K562 (cell line): Measurements from ENCODE around the gene RAI14. TPM values are rescaled to one million over a fixed set of nuclear protein-coding genes. Genes with fewer than 3 reads are reported as not detected.

ENCODE experiments used
- AFF1 ChIP-seq, 2 experiments: fragments of 450-650 bp; IDR thresholded peaks; 2 replicates each; pipeline ENCODE4 v1.6.1; 2018; ENCODE audit warnings: mild to moderate bottlenecking in 2 of 2, low read depth in 1 of 2; ENCODE audit not compliant: partially characterized antibody in 2 of 2
- CBX5 ChIP-seq: IDR thresholded peaks from 2 replicates; pipeline ENCODE4 v1.6.1; 2014; ENCODE audit warnings: low read depth, borderline replicate concordance
- CHD4 ChIP-seq: fragments of 200-600 bp; sonication (generic); IDR thresholded peaks from 3 replicates; pipeline ENCODE4 v1.6.1; 2012; ENCODE audit warnings: low read depth, mild to moderate bottlenecking, mixed read lengths, low read length, inconsistent platforms; ENCODE audit not compliant: insufficient read depth, insufficient replicate concordance, poor library complexity, severe bottlenecking
- CTBP1 ChIP-seq: fragments of 450-650 bp; IDR thresholded peaks from 2 replicates; pipeline ENCODE4 v1.6.1; 2016; ENCODE audit warnings: borderline replicate concordance
- ESRRB ChIP-seq: fragments of 250-450 bp; sonication (Bioruptor Pico); IDR thresholded peaks from 2 replicates; pipeline ENCODE4 v1.5.0; 2020; ENCODE audit warnings: mild to moderate bottlenecking, moderate library complexity, borderline replicate concordance
- ILF3 ChIP-seq: fragments of 450-650 bp; IDR thresholded peaks from 2 replicates; pipeline ENCODE4 v1.6.1; 2018; ENCODE audit warnings: antibody characterized with exemption, mild to moderate bottlenecking, moderate library complexity, borderline replicate concordance
- MIER1 ChIP-seq: fragments of 450-650 bp; IDR thresholded peaks from 2 replicates; pipeline ENCODE4 v1.6.1; 2016; ENCODE audit warnings: antibody characterized with exemption, mild to moderate bottlenecking, low read depth
- MTA1 ChIP-seq: fragments of 450-650 bp; IDR thresholded peaks from 2 replicates; pipeline ENCODE4 v1.6.1; 2017; ENCODE audit warnings: borderline replicate concordance
- OTX1 ChIP-seq: fragments of 450-650 bp; formaldehyde crosslinking; IDR thresholded peaks from 2 replicates; pipeline ENCODE4 v1.4.0; 2022; ENCODE audit warnings: mild to moderate bottlenecking
- POLR2AphosphoS2 ChIP-seq: IDR thresholded peaks from 2 replicates; pipeline ENCODE4 v1.6.1; 2012; ENCODE audit warnings: low read length, improper control_type of control experiment
- RAD21 ChIP-seq, 2 experiments: fragments of 250-450 bp in 1 of 2; fragments of 450-650 bp in 1 of 2; sonication (Bioruptor Pico) in 1 of 2; formaldehyde crosslinking in 1 of 2; IDR thresholded peaks in 1 of 2; conservative IDR thresholded peaks in 1 of 2; 2 replicates each; pipeline versions ENCODE4 v1.4.0 to v1.8.0; 2020 to 2022; ENCODE audit warnings: mild to moderate bottlenecking in 2 of 2, moderate library complexity in 1 of 2
- SIN3A ChIP-seq, 2 experiments: fragments of 150-350 bp in 1 of 2; IDR thresholded peaks; 2 replicates each; pipeline ENCODE4 v1.6.1; 2011 to 2016; ENCODE audit warnings: borderline replicate concordance in 2 of 2, low read depth in 2 of 2, low read length in 2 of 2, mild to moderate bottlenecking in 2 of 2, moderate library complexity in 2 of 2; ENCODE audit not compliant: control insufficient read depth in 1 of 2
- TBP ChIP-seq: optimal IDR thresholded peaks from 2 replicates; pipeline ENCODE3; 2011; ENCODE audit warnings: low read depth, low read length, improper control_type of control experiment
- TSHZ1 ChIP-seq: fragments of 250-450 bp; sonication (Bioruptor Pico); IDR thresholded peaks from 2 replicates; pipeline ENCODE4 v1.4.0; 2020; ENCODE audit warnings: mild to moderate bottlenecking, moderate library complexity
- U2AF2 ChIP-seq: fragments of 200-400 bp; formaldehyde crosslinking; optimal IDR thresholded peaks from 2 replicates; pipeline ENCODE3; 2017; ENCODE audit warnings: low read depth, mild to moderate bottlenecking, low read length
- ZFP1 ChIP-seq: fragments of 450-650 bp; formaldehyde crosslinking; IDR thresholded peaks from 2 replicates; pipeline ENCODE4 v1.4.0; 2020; ENCODE audit warnings: mild to moderate bottlenecking, mixed read lengths
- ZNF436 ChIP-seq: fragments of 250-450, 450-650 bp; sonication (Bioruptor Pico); formaldehyde crosslinking; IDR thresholded peaks from 2 replicates; pipeline ENCODE4 v1.7.0; 2020; ENCODE audit warnings: mild to moderate bottlenecking
- ZNF639 ChIP-seq, 2 experiments: fragments of 200-800 bp in 1 of 2; sonication (Bioruptor generic) in 1 of 2; sonication (generic) in 1 of 2; formaldehyde crosslinking in 1 of 2; IDR thresholded peaks in 1 of 2; conservative IDR thresholded peaks in 1 of 2; 2 replicates each; pipeline versions ENCODE4 v1.5.0 to v1.6.1; 2016 to 2020; ENCODE audit warnings: missing compliant biosample characterization in 1 of 2, missing genetic modification characterization in 1 of 2, missing genetic modification reagents in 1 of 2
- polyA plus RNA-seq, 8 experiments: library from polyadenylated mRNA; depleted of rRNA in 4 of 8; stranded (reverse) in 5 of 8; unstranded in 3 of 8; fragments of >200 nt; fragmentation: Nextera tagmentation in 2 of 8; fragmentation: Illumina TruSeq in 1 of 8; extraction: Ambion mirVana in 2 of 8; extraction: Trizol in 1 of 8; gene quantifications; 2 replicates each; pipeline versions ENCODE4 v1.2.1 to v1.2.3, GENCODE V29; 2011 to 2014; ENCODE audit warnings: inconsistent platforms in 1 of 8, missing spikeins in 1 of 8
- total RNA-seq, 7 experiments: library from RNA; depleted of rRNA in 6 of 7; stranded (reverse); fragments of >200 nt in 6 of 7; fragmentation: Illumina TruSeq in 2 of 7; extraction: Trizol in 2 of 7; gene quantifications; 2 replicates each; pipeline versions ENCODE4 v1.2.1 to v1.2.3, GENCODE V29; 2011 to 2021; ENCODE audit warnings: low replicate concordance in 1 of 7

Gene RAI14
- total and polyA plus RNA-seq, 9 of the 15 experiments (the other 6 are each of a cell fraction or from before 2014, with no cell fraction given), result 11.3 to 82.5 (median 34.8) TPM

DNA sequence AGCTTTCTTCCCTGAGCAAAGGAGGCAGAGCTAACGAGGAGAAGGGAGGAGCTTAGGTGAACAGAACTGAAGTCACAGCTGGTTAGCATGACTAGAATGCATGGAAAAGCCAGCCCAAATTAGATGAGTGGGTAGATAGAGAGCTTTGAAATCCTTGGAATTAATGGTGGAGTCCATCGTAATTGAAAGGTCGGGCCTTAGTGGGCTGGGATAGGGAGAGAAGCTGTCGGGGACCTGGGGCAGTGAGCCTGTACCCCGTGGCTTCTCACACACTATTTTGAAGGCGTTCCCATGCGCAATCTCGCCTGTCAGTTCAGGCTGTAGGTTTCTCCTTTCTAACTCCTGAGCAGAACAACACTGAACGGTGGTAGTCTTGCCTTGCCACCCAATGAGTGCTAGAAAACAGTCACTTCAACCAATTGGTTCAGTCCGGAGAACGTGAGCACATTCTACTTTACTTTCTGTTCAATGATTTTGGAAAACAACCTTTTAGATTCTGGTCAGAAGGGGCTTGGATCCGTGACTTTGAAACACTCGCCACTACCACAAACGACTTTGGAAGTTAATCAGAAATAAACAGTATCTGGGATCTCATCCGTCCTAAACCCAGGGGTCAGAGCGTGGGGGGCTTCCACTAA lies 655 bp upstream of the RAI14 start (continued):
- TF ChIP-seq ILF3 (no peak), U2AF2 (no peak), RAD21 (CRISPR knock-in tag; conservative IDR thresholded peaks at IDR 0.05 in 1 of 2, IDR thresholded peaks at IDR 0.05 in 1 of 2) (no peak), CHD4 (peak; percentile 28), CTBP1 (no peak), ZFP1 (no peak), OTX1 (CRISPR knock-in tag) (no peak), SIN3A (IDR thresholded peaks at IDR 0.05; ENCODE audit: borderline replicate concordance in 2 of 2, control insufficient read depth in 1 of 2, low read depth in 2 of 2, low read length in 2 of 2) (peak in 1 of 2 experiments; percentile 5; a peak in 1 of 4 replicates), MIER1 (0 out of 2 replicates have a peak, but pooled peaks have one; percentile 25), CBX5 (no peak), POLR2AphosphoS2 (no peak), TSHZ1 (no peak), AFF1 (IDR thresholded peaks at IDR 0.05; ENCODE audit: low read depth in 1 of 2, partially characterized antibody in 2 of 2) (peak in 1 of 2 experiments; percentile 42), ESRRB (CRISPR knock-in tag) (0 out of 2 replicates have a peak, but pooled peaks have one; percentile 21), ZNF639 (CRISPR knock-in tag; conservative IDR thresholded peaks at IDR 0.05 in 1 of 2, IDR thresholded peaks at IDR 0.05 in 1 of 2) (no peak), MTA1 (no peak), ZNF436 (CRISPR knock-in tag) (no peak), TBP (peak; percentile 55)
